ENCODE results near the gene POC1A. TPM values are rescaled to one million over a fixed set of nuclear protein-coding genes. Genes with fewer than 3 reads are reported as not detected.

POC1A gene
- total RNA-seq, 1 experiment from 2014 or later: 29.0 TPM

- peaks cover 13% of the 10 kb centered on the region for H3K23me2 ChIP-seq (ENCODE audit: insufficient read length, low read depth, low read length, poor library complexity, severe bottlenecking)
- peaks cover 15 to 28% of the 10 kb centered on the region in 2 experiments for H3K4me1 Mint-ChIP-seq
- no peak overlapping the region for H2BK12ac ChIP-seq (ENCODE audit: insufficient read length, low read depth, low read length)
- H3K4me2 ChIP-seq (ENCODE audit: insufficient read depth, insufficient read length, low read length): peak overlapping the region; percentile 63
- no peak overlapping the region for H2BK15ac ChIP-seq (ENCODE audit: low read depth, low read length)
- no peak overlapping the region for H2BK5ac ChIP-seq (ENCODE audit: insufficient read length, low read length)
- no peak overlapping the region for H3K56ac ChIP-seq (ENCODE audit: insufficient read length, low read depth, low read length)
- H4K5ac ChIP-seq (ENCODE audit: insufficient read length, low read depth, low read length): no peak overlapping the region
- H2BK120ac ChIP-seq (ENCODE audit: low read depth, low read length, poor library complexity, severe bottlenecking): no peak overlapping the region
- peak overlapping the region; percentile 32; the same call in 1 of the 2 replicates for H3K14ac ChIP-seq (ENCODE audit: insufficient read depth, low read length)
- no peak overlapping the region for H3T11ph ChIP-seq (ENCODE audit: low read length)
- H4K20me1 ChIP-seq (ENCODE audit: control insufficient read depth, insufficient read depth, insufficient read length): no peaks in the 10 kb centered on the region
- H3K27me3 Mint-ChIP-seq (ENCODE audit: low read depth): peaks cover 20% of the 10 kb centered on the region
- no peak overlapping the region for H3K9ac ChIP-seq (ENCODE audit: extremely low read depth, insufficient read length, low read length)
- H3K9me3 ChIP-seq (ENCODE audit: control insufficient read depth, low read depth, low read length): no peaks in the 10 kb centered on the region
- H4K91ac ChIP-seq (ENCODE audit: insufficient read length, low read depth, low read length): no peak overlapping the region
- H3K4me3 Mint-ChIP-seq: peak overlapping the region; percentile 77 to 86
- H3K4me1 ChIP-seq (ENCODE audit: insufficient read depth, low read length): peaks cover 5% of the 10 kb centered on the region; the same call in 1 of the 2 replicates
- no peak overlapping the region for H3K27ac ChIP-seq (ENCODE audit: insufficient read length, low read depth, low read length)
- no peak overlapping the region for H3K23ac ChIP-seq (ENCODE audit: insufficient read length, low read depth, low read length)
- peak overlapping the region; percentile 23 for H3K18ac ChIP-seq (ENCODE audit: insufficient read length, low read depth, low read length)
- no peak overlapping the region for H4K8ac ChIP-seq (replicated peaks; ENCODE audit: insufficient read length, low read depth, low read length)
- no peaks in the 10 kb centered on the region for H3K9me3 Mint-ChIP-seq
- peaks cover 9 to 26% (median 18%) of the 10 kb centered on the region in 3 experiments; a peak in 6 of 7 replicates for H3K36me3 Mint-ChIP-seq (ENCODE audit: insufficient read depth in 1 of 3, low read depth in 3 of 3)
- no CpG with 5 or more reads among the region's 94 CpGs for WGBS (ENCODE audit: extremely low coverage, insufficient read length, low lambda C conversion rate)
- peak; percentile 71 for DNase-seq
- H3K79me2 ChIP-seq (ENCODE audit: insufficient read depth, low read length): no peaks in the 10 kb centered on the region
- no peaks in the 10 kb centered on the region; the same call in 1 of the 2 replicates for H3K27me3 ChIP-seq (ENCODE audit: insufficient read depth, low read length)
- no peak overlapping the region for H2BK20ac ChIP-seq (ENCODE audit: low read depth, low read length, poor library complexity, severe bottlenecking)
- no peak overlapping the region for H3K4ac ChIP-seq (ENCODE audit: low read depth, low read length)
- TF ChIP-seq, protein P1, sequence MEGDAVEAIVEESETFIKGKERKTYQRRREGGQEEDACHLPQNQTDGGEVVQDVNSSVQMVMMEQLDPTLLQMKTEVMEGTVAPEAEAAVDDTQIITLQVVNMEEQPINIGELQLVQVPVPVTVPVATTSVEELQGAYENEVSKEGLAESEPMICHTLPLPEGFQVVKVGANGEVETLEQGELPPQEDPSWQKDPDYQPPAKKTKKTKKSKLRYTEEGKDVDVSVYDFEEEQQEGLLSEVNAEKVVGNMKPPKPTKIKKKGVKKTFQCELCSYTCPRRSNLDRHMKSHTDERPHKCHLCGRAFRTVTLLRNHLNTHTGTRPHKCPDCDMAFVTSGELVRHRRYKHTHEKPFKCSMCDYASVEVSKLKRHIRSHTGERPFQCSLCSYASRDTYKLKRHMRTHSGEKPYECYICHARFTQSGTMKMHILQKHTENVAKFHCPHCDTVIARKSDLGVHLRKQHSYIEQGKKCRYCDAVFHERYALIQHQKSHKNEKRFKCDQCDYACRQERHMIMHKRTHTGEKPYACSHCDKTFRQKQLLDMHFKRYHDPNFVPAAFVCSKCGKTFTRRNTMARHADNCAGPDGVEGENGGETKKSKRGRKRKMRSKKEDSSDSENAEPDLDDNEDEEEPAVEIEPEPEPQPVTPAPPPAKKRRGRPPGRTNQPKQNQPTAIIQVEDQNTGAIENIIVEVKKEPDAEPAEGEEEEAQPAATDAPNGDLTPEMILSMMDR (conservative IDR thresholded peaks at IDR 0.05): peak; percentile 21
- H3K79me1 ChIP-seq (ENCODE audit: insufficient read depth, low read depth, low read length, poor library complexity, severe bottlenecking): no peaks in the 10 kb centered on the region
- no peak overlapping the region for H2AFZ ChIP-seq (ENCODE audit: low read length)
- no peak overlapping the region for H2AK5ac ChIP-seq (ENCODE audit: insufficient read length, low read length)
- H3K27ac Mint-ChIP-seq: no peak overlapping the region
Measured at GRCh38 chr3:52055537-52056351, 98.5 kb downstream of the POC1A start.

All from H9 (cell line).